Erythroblast (primary cell): Measurements from ENCODE around the gene SFSWAP.

Experiments used
- GATA1 ChIP-seq: IDR thresholded peaks from 2 replicates; pipeline ENCODE4 v1.6.1; 2011; ENCODE audit warnings: low read depth, mild to moderate bottlenecking, control low read depth, low read length, moderate library complexity
- POLR2A ChIP-seq: IDR thresholded peaks from 2 replicates; pipeline ENCODE4 v1.6.1; 2011; ENCODE audit warnings: mild to moderate bottlenecking, low read length

DNA sequence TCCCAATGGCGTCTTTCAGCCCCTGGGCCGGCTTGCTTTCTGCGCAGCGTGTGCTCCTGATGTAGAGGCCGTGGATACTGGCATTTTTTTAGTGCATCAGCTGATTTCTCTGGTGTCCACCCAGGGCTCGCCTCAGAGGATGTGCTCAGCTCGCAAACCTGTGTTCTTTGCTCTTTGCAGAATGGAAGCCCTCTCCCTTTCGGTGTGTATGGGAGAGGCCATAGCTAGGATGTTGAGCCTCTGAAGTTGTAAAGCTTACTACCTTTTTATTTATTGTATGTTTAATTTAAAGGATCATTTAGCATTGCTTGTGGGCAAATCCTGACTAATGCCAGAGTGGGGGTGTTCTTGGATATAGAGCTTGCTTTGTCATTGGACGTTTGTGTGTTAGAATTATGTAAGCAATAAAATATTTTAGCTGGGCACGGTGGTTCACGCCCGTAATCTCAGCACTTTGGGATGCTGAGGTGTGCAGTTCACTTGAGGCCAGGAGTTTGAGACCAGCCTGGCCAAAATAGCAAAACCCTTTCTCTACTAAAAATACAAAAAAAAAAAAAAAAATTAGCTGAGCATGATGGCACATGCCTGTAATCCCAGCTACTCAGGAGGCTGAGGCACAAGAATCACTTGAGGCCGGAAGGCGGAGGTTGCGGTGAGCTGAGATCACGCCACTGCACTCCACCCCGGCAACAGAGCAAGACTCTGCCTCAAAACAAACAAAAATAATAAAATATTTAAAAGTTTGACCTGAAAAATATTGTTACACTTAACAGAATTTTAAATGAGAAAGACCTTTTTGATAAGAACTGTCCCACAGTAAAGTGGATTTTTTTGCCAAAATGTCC is 64.7 kb downstream of the SFSWAP start:
- TF ChIP-seq POLR2A (no peak), GATA1 (no peak)
